ENCODE results near the gene SSTR5.

SSTR5 gene

GRCh38 chr16:1072526-1073261, at the start of gene SSTR5:
SSTR5 (plus strand) TSS chr16:1072747; CDS start chr16:1078869, 6,122 bp downstream.
- DNase-seq (ENCODE audit: low spot score), result no peak

- no peak for DNase-seq (ENCODE audit: low spot score)
These were observed 48.4 kb upstream of the SSTR5 start for GRCh38 chr16:1024138-1024537.

DNA sequence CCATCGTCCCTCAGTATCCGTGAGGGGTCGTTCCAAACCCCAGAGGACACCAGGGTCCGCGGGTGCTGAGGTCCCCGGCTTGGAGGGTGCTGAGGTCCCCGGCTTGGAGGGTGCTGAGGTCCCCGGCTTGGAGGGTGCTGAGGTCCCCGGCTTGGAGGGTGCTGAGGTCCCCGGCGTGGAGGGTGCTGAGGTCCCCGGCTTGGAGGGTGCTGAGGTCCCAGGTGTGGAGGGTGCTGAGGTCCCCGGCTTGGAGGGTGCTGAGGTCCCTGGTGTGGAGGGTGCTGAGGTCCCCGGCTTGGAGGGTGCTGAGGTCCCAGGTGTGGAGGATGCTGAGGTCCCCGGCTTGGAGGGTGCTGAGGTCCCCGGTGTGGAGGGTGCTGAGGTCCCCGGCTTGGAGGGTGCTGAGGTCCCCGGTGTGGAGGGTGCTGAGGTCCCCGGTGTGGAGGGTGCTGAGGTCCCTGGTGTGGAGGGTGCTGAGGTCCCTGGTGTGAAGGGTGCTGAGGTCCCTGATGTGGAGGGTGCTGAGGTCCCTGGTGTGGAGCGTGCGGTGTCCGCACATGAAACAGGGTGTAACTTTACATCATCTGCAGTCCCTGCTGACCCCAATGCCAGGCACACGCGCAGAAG, 47.3 kb upstream of the SSTR5 start:
- peak; percentile 13 for DNase-seq (ENCODE audit: low spot score)

DNA sequence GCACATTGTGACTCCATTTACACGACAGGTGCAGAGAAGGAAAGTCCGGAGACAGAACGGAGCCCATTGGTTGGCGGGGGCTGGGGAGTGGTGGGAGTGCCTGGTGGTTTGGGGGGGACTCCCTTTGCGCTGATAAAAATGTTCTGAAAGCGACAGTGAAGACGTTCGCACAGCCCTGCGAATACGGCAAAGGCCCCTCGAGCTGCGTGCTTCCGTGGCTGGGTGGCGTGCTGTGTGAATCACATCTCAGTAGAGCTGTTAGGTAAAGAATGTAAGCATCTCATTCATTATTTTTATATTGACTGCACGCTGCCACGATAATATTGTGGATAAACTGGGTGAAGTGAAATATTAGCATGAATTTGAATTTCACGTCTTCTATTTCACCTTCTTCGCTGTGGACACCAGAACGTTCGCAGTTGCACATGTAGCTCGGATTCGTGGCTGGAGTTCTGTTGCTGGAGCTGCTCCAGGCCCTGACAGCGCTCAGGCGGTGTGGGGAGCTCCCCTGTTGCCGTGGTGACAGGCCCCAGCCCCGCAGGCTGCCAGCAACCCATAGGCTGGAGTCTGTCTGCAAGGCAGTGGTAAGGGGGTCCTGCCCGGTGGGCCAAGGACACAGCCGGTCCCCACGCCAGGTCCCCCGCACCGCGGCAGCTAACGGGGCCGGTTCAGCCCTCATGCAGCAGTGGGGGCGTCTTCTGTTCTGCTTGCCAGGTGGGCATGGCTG, 46.3 kb upstream of the SSTR5 start:
- no peak for DNase-seq (ENCODE audit: low spot score)

GRCh38 chr16:1026784-1027500, 45.6 kb upstream of the SSTR5 start:
- DNase-seq (ENCODE audit: low spot score), result no peak

DNA sequence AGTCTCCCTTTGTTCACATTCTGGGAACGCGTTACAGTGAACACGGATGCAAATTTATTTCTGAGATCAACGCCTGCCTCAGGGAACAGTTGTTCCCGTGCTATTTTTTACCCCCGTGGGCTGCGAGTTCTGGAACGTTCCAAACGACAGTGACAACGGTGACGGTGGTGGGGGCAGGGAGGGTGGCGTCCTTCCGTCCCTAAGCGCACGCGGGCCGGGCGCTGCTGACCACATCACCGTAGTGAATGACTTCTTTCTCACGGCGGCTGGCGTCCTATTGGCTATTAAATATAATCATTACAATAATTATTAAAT, 45.1 kb upstream of the SSTR5 start:
- DNase-seq (ENCODE audit: low spot score), result no peak

DNA sequence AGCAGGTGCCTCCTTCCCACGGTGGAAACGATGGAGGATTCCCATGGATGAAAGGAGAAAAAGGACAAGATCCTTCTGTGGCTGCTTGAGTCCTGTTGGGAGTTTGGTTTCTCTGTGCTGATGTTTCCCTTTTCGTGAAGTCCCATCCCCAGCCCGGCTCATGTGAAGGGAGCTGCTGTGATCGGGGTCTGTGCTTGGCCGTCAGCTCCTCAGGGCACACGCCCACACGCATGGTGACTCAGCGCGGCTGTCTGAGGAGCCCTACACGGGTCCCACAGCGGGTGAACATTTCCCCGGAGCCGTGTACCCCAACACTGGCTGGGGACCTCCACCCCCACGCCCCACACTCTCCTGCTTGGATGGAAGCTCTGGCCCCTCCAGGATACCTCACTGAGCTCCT, 44.5 kb upstream of the SSTR5 start:
- no peak for DNase-seq (ENCODE audit: low spot score)

- no peak for DNase-seq (ENCODE audit: low spot score)
These were observed 43.9 kb upstream of the SSTR5 start for GRCh38 chr16:1028524-1029258.

DNA sequence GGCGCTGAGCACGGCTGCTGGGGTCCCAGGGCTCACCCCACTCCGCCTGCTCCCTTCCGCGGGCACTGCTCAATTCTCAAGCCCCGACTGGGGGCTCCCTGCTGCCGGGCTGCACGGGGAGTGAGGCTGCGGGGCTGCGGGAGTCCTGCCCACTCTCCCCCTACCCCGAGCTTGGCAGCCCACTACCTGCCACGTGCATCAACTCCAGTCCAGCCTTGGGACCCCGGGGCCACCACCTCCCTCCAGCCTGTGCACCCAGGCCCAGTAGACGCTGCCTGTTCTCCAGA, 43.3 kb upstream of the SSTR5 start:
- no peak for DNase-seq (ENCODE audit: low spot score)

GRCh38 chr16:1030473-1030901, 42.1 kb upstream of the SSTR5 start:
- no peak for DNase-seq (ENCODE audit: low spot score)

GRCh38 chr16:1031666-1032065, 40.9 kb upstream of the SSTR5 start:
- no peak for DNase-seq (ENCODE audit: low spot score)

- DNase-seq (ENCODE audit: low spot score), result no peak
These were observed 39.9 kb upstream of the SSTR5 start for GRCh38 chr16:1032607-1033006.

DNA sequence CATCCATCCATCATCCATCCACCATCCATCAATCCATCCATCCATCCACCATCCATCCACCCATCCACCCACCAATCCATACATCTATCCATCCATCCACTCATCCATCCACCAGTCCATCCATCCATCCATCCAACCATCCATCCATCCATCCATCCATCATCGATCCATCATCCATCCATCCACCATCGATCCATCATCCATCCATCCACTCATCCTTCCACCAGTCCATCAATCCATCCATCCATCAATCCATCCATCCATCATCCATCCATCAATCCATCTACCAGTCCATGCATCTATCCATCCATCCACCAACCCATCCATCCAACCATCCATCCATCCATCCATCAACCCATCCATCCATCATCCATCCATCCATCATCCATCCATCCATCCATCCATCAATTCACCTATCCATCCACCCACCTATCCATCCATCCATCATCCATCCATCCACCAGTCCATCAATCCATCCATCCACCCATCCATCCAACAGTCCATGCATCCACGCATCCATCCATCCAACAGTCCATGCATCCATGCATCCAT, 39.3 kb upstream of the SSTR5 start:
- DNase-seq (ENCODE audit: low spot score), result no peak

DNA sequence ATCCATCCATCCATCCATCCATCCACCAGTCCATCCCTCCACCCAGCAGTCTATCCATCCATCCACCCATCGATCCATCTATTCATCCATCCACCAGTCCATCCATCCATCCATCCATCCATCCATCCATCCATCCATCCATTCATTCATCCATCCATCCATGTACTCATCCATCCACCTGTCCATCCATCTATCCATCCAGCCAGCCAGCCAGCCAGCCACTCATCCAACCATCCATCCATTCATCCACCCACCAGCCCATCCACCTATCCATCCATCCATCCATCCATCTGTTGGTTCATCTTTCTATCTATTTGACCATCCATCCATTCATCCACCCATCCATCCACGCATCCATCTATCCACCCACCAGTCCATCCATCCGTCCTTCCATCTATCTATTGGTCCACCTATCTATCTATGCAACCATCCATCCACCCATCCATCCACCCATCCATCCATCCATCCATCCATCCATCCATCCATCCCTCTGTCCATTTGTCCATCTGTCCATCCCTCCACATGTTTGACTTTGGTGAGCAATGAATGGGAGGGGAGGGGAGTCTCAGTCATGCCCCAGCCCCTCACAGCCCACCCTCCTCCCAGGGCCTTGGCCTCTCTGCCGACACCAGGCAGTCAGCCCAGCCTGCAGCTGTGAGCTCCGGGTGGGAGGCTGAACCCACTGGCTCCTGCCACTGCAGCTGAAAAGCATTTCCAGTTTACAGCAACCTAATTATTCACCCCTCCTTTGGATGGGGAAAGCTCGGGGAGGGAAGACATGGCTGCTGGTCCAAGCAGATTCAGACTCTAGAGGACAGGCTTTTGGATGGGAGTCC, 38.1 kb upstream of the SSTR5 start:
- no peak for DNase-seq (ENCODE audit: low spot score)

DNA sequence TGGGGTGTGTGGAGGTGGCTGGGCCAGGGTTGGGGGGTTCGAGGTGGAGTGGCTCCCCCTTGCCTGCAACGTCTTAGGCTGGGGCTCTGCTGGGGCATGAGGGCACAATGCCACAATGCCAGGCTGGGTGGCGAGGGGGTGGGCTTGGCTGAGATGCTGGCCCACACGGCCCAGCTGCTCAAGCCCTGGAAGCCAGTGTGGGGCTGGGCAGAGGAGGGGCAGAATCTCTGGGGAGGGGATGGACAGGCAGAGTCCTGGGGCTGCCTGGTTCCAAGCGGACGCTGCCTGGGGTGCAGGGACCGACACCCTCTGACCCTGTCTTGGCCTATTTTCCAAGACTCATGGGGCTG, 37.5 kb upstream of the SSTR5 start:
- DNase-seq (ENCODE audit: low spot score), result no peak

DNA sequence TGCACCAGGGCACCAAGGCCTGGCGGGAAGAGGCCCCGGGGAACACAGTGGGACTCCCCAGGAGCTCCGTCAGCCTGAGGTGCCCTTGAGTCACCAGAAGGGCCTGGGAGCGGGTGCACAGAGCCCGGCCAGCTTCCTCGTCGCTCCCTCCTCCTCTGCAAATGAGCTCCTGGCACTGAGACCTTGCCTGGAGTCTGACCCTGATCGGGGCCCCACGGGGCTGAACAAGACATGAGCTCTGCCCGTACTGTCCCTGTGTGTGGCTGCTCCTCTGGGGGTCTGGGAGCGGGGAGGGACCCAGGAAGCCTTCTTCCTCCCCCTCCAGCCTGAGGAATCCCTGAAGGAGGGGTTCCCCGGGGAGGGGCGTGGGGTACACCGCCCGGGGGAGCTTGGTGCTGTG, 36.4 kb upstream of the SSTR5 start:
- no peak for DNase-seq (ENCODE audit: low spot score)

DNA sequence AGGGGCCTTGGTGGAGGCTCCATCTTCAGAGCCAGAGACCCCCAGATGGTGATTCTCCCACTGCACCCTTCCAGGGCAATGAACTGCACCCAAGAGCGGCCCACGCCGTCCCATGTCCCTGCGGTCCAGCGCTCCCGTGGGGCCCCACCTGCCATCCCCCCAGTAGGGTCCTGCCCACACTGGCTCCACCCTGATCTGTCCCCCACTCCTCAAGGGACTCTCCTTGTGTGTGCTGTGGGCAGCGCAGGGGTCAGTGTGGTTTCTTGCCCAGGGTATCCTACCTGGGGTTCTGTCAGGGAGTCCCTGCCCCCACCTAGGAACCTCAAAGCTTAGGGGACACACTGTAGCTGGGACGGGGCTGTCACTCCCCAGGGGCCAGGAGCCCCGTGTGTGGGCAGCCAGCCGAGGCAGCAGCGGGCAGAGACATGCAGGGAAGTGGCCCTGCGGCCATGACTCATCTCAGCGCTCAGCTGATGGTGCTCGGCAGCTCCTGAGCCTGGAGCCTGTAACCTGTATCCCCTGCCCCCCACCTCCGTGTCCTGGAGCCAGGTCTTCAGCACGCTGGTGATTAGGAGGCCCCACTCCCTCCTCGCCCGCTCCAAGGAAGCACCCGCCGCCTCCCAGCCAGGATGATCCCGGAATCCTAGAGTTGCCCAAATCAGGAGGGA, 35.7 kb upstream of the SSTR5 start:
- no peak for DNase-seq (ENCODE audit: low spot score)

DNA sequence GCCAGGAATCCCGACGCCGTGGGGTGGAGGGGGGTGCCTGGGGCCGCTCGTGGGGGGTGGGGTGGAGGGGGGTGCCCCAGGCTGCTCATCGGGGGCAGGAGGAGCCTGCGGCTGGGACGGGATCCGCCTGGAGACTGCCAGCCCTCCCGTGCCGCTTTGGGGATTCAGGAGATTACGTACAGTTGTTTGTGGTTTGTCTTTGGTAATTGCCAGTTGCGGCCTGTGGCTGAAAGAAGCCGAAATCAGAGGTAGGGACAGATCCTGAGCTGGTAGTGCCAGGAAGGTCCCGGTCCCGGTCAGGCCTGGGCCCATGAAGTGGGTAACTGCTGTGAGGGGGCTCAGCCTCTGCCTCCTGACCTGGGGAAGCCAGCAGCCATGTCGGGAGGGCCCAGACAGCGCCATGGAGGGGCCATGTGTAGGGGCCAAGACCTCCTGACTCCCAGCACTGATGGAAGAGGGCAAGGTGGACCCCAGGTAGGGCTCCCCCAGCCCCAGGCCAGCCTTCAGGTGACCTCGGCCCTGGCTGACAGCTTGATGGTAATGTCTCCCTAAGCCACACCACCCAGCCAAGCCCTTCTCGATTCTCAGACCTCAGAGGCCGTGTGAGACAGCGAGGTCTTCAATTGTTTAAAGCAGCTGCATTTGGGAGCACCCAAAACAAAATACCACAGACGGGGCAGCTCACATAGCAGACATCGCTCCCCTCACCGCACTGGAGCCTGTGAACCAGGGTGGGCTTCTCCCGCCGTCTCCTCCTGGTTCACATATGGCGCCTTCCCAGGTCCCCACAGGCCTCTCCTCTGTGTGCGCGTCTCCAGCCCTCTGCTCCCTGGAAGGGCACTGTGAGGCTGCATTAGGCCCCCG, 34.9 kb upstream of the SSTR5 start:
- DNase-seq (ENCODE audit: low spot score), result no peak

- no peak for DNase-seq (ENCODE audit: low spot score)
These were observed 33.6 kb upstream of the SSTR5 start for GRCh38 chr16:1038932-1039331.

DNA sequence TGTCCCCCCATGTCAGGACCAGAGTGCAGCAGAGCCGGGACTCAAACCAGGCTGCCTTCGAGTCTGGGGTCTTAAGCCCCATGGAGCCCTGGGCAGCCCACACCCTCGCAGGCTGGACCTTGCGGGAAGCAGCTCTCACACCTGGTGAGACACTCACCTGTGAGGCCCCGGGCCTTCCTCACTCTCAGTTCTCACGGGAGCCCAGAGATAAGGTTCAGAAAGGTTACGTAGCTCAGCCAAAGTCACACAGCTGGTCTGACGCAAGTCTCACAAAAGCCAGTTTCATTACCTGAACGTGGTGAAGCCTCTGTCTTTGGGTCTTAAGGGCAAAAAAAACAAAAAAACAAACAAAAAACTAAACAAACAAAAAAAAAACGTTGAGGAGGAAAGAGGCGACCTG, 32.8 kb upstream of the SSTR5 start:
- no peak for DNase-seq (ENCODE audit: low spot score)

Data from hematopoietic multipotent progenitor cell treated with erythropoietin and hydrocortisone succinate and interleukin-3 and kit ligand, for 17 days (in vitro differentiated cells).